SU-DHL-6 (cell line): ENCODE results near the gene GPR35.

ENCODE experiments used
- H2AFZ ChIP-seq: fragments of 200-600 bp; sonication (generic); 2 replicates; pipeline ENCODE4 v1.6.1; 2014; ENCODE audit warnings: low read depth, mild to moderate bottlenecking, moderate library complexity, mixed read lengths, antibody characterized with exemption, low read length; ENCODE audit not compliant: severe bottlenecking
- H3F3A ChIP-seq: fragments of 200-600 bp; shearing (Covaris generic); 2 replicates; pipeline ENCODE4 v1.6.0; 2016; ENCODE audit warnings: antibody characterized with exemption, mild to moderate bottlenecking; ENCODE audit not compliant: insufficient read depth
- H3K27ac ChIP-seq: fragments of 200-600 bp; sonication (generic); 2 replicates; pipeline ENCODE4 v1.5.1; 2016; ENCODE audit warnings: low read depth, mild to moderate bottlenecking, low read length, moderate library complexity, mixed read lengths
- H3K27me3 ChIP-seq: fragments of 200-600 bp; sonication (generic), shearing (Covaris generic); 2 replicates; pipeline ENCODE4 v1.6.0; 2014; ENCODE audit warnings: mild to moderate bottlenecking, low read length
- H3K36me3 ChIP-seq: fragments of 200-600 bp; sonication (generic); 2 replicates; pipeline ENCODE4 v1.6.1; 2014; ENCODE audit warnings: mild to moderate bottlenecking, low read length, mixed read lengths
- H3K4me2 ChIP-seq: fragments of 300-600, 200-600 bp; shearing (Covaris generic), sonication (generic); 2 replicates; pipeline ENCODE4 v1.6.0; 2014; ENCODE audit warnings: low read length, low read depth, mild to moderate bottlenecking; ENCODE audit not compliant: poor library complexity, severe bottlenecking
- H3K4me3 ChIP-seq: fragments of 200-600 bp; sonication (generic); 2 replicates; pipeline ENCODE4 v1.5.1; 2014; ENCODE audit warnings: antibody characterized with exemption, low read length, mild to moderate bottlenecking, mixed read lengths; ENCODE audit not compliant: insufficient read depth, poor library complexity, severe bottlenecking
- H3K79me2 ChIP-seq: fragments of 200-600 bp; sonication (generic); 2 replicates; pipeline ENCODE4 v1.6.1; 2014; ENCODE audit warnings: mild to moderate bottlenecking, low read length, moderate library complexity; ENCODE audit not compliant: insufficient read depth
- H3K9ac ChIP-seq: fragments of 200-600 bp; sonication (generic); 2 replicates; pipeline ENCODE4 v1.7.0; 2014; ENCODE audit warnings: mild to moderate bottlenecking, low read length
- H3K9me2 ChIP-seq: fragments of 200-600 bp; sonication (generic); replicated peaks from 2 replicates; pipeline ENCODE4 v1.6.1; 2014; ENCODE audit warnings: low read length; ENCODE audit not compliant: insufficient read depth
- H3K9me3 ChIP-seq: fragments of 200-600 bp; sonication (generic); 2 replicates; pipeline ENCODE4 v1.6.1; 2014; ENCODE audit warnings: low read length, mixed read lengths; ENCODE audit not compliant: insufficient read depth
- H4K20me1 ChIP-seq: fragments of 200-600 bp; sonication (generic); 2 replicates; pipeline ENCODE4 v1.6.1; 2014; ENCODE audit warnings: low read depth, mild to moderate bottlenecking, antibody characterized with exemption, low read length, moderate library complexity, mixed read lengths
- CTCF ChIP-seq: fragments of 200-600 bp; sonication (generic); IDR thresholded peaks from one replicate; pipeline ENCODE4 v1.5.1; 2017; ENCODE audit warnings: antibody characterized with exemption, mild to moderate bottlenecking, low read length, moderate library complexity; ENCODE audit not compliant: insufficient read depth, poor library complexity, severe bottlenecking
- EZH2phosphoT487 ChIP-seq: fragments of 200-600 bp; sonication (generic), shearing (Covaris generic); conservative IDR thresholded peaks from 2 replicates; pipeline ENCODE4 v1.6.1; 2018; ENCODE audit warnings: mild to moderate bottlenecking, antibody characterized with exemption, low read length, moderate library complexity, mixed read lengths

GPR35 gene

GRCh38 chr2:240591226-240591625 lies 34.1 kb upstream of the GPR35 start:
- Histone ChIP-seq H3F3A (no peaks in the 10 kb centered on the region), H2AFZ (no peak overlapping the region), H3K9ac (no peak overlapping the region), H3K9me3 (no peaks in the 10 kb centered on the region), H3K36me3 (no peaks in the 10 kb centered on the region), H3K4me3 (no peak overlapping the region), H3K4me2 (no peak overlapping the region), H3K9me2 (no peaks in the 10 kb centered on the region), H3K27ac (no peak overlapping the region), H3K79me2 (peaks cover 39% of the 10 kb centered on the region), H3K27me3 (no peaks in the 10 kb centered on the region), H4K20me1 (peaks cover 7% of the 10 kb centered on the region; the same call in 1 of the 2 replicates)
- no peak for TF ChIP-seq EZH2phosphoT487
- TF ChIP-seq CTCF = no peak

GRCh38 chr2:240591784-240592183 lies 33.5 kb upstream of the GPR35 start:
- peaks cover 39% of the 10 kb centered on the region for H3K79me2 ChIP-seq
- no peak overlapping the region for H3K27ac ChIP-seq
- TF ChIP-seq EZH2phosphoT487 = no peak
- TF ChIP-seq CTCF = no peak
- no peaks in the 10 kb centered on the region for H3K27me3 ChIP-seq
- no peak overlapping the region for H3K4me3 ChIP-seq
- H3K9me2 ChIP-seq = no peaks in the 10 kb centered on the region
- H2AFZ ChIP-seq = no peak overlapping the region
- no peak overlapping the region for H3K9ac ChIP-seq
- no peak overlapping the region for H3K4me2 ChIP-seq
- peaks cover 7% of the 10 kb centered on the region; the same call in 1 of the 2 replicates for H4K20me1 ChIP-seq
- no peaks in the 10 kb centered on the region for H3K36me3 ChIP-seq
- H3K9me3 ChIP-seq = no peaks in the 10 kb centered on the region
- no peaks in the 10 kb centered on the region for H3F3A ChIP-seq

- Histone ChIP-seq H3K9ac (no peak overlapping the region), H3K9me2 (no peaks in the 10 kb centered on the region), H3K4me2 (no peak overlapping the region), H3K9me3 (no peaks in the 10 kb centered on the region), H3K36me3 (no peaks in the 10 kb centered on the region), H4K20me1 (no peaks in the 10 kb centered on the region; the same call in 1 of the 2 replicates), H3K79me2 (peaks cover 28% of the 10 kb centered on the region), H2AFZ (no peak overlapping the region), H3K4me3 (no peak overlapping the region), H3F3A (no peaks in the 10 kb centered on the region), H3K27me3 (no peaks in the 10 kb centered on the region), H3K27ac (no peak overlapping the region)
- TF ChIP-seq CTCF (no peak), EZH2phosphoT487 (no peak)
Observed at GRCh38 chr2:240593026-240593702, 32.1 kb upstream of the GPR35 start.
